Endothelial cell of umbilical vein (primary cell): Measurements from ENCODE around the gene CHRFAM7A.
"Not testable (repeated sequence)": the region's sequence is repeated elsewhere in the genome, so short reads cannot be mapped to it uniquely, and the experiment has no call there.

ENCODE experiments used
- MYC ChIP-seq: IDR thresholded peaks from one replicate; pipeline ENCODE4 v1.6.1; 2011; ENCODE audit warnings: mild to moderate bottlenecking, low read depth, low read length
- POLR2A ChIP-seq: IDR thresholded peaks from 2 replicates; pipeline ENCODE4 v1.6.1; 2012; ENCODE audit warnings: low read depth, mild to moderate bottlenecking, control low read depth, low read length
- POLR2AphosphoS5 ChIP-seq: IDR thresholded peaks from 2 replicates; pipeline ENCODE4 v1.6.1; 2012; ENCODE audit warnings: low read depth, mild to moderate bottlenecking, control low read depth, low read length, moderate library complexity; ENCODE audit not compliant: insufficient read depth
- TF ChIP-seq, protein P1 (sequence below), 2 donors: IDR thresholded peaks; 1 replicate in 1 of 2; 2 replicates in 1 of 2; pipeline ENCODE4 v1.5.1; 2011; ENCODE audit warnings: low read length in 2 of 2, mild to moderate bottlenecking in 2 of 2, moderate library complexity in 2 of 2, control low read depth in 1 of 2, inconsistent platforms in 1 of 2, low read depth in 1 of 2; ENCODE audit not compliant: insufficient read depth in 1 of 2; ENCODE audit errors: extremely low read depth in 1 of 2

GRCh38 chr15:30414160-30414559, 20.8 kb upstream of the CHRFAM7A start, which contains the start of gene GOLGA8R:
- TF ChIP-seq POLR2AphosphoS5, POLR2A, MYC: not testable (repeated sequence)
- TF ChIP-seq, protein P1, sequence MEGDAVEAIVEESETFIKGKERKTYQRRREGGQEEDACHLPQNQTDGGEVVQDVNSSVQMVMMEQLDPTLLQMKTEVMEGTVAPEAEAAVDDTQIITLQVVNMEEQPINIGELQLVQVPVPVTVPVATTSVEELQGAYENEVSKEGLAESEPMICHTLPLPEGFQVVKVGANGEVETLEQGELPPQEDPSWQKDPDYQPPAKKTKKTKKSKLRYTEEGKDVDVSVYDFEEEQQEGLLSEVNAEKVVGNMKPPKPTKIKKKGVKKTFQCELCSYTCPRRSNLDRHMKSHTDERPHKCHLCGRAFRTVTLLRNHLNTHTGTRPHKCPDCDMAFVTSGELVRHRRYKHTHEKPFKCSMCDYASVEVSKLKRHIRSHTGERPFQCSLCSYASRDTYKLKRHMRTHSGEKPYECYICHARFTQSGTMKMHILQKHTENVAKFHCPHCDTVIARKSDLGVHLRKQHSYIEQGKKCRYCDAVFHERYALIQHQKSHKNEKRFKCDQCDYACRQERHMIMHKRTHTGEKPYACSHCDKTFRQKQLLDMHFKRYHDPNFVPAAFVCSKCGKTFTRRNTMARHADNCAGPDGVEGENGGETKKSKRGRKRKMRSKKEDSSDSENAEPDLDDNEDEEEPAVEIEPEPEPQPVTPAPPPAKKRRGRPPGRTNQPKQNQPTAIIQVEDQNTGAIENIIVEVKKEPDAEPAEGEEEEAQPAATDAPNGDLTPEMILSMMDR (IDR thresholded peaks at IDR 0.05; ENCODE audit: extremely low read depth in 1 of 2, insufficient read depth in 1 of 2, low read depth in 1 of 2, low read length in 2 of 2): not testable (repeated sequence)
